GM12878 (cell line): ENCODE data around the gene EEF1AKMT3.

Experiments
- CTCF ChIP-seq, 3 experiments: IDR thresholded peaks in 2 of 3; conservative IDR thresholded peaks in 1 of 3; 2 replicates each; pipeline ENCODE4 v1.5.1; 2011; ENCODE audit warnings: low read depth in 3 of 3, low read length in 3 of 3, mild to moderate bottlenecking in 3 of 3, control low read depth in 2 of 3, moderate library complexity in 2 of 3, inconsistent platforms in 1 of 3, mixed read lengths in 1 of 3; ENCODE audit not compliant: control insufficient read depth in 2 of 3, insufficient read depth in 1 of 3; ENCODE audit errors: extremely low read depth in 1 of 3
- TARDBP ChIP-seq: IDR thresholded peaks from 2 replicates; pipeline ENCODE4 v1.6.1; 2016; ENCODE audit warnings: borderline replicate concordance
- ZBTB11 ChIP-seq: fragments of 450-650 bp; formaldehyde crosslinking; IDR thresholded peaks from 2 replicates; pipeline ENCODE4 v1.5.0; 2022; ENCODE audit warnings: mild to moderate bottlenecking, missing genetic modification characterization

- TF ChIP-seq ZBTB11 (no peak), CTCF (IDR thresholded peaks at IDR 0.05 in 2 of 3, conservative IDR thresholded peaks at IDR 0.05 in 1 of 3; ENCODE audit: control insufficient read depth in 2 of 3, extremely low read depth in 1 of 3, insufficient read depth in 1 of 3, low read depth in 3 of 3, low read length in 3 of 3) (no peak), TARDBP (no peak)
Observed at GRCh38 chr12:57783466-57783801, 11.0 kb downstream of the EEF1AKMT3 start.
